Esophagus muscularis mucosa (tissue), 4 donors: ENCODE data around the gene PPP6R3.

ENCODE experiments used
- EP300 ChIP-seq: sonication (generic); formaldehyde crosslinking; IDR thresholded peaks from one replicate; pipeline ENCODE4 v1.6.1; 2017; ENCODE audit warnings: antibody characterized with exemption
- POLR2A ChIP-seq: fragments of 450-650 bp; IDR thresholded peaks from one replicate; pipeline ENCODE4 v1.6.1; 2017; ENCODE audit warnings: antibody characterized with exemption, moderate library complexity, mild to moderate bottlenecking, low read depth
- POLR2AphosphoS5 ChIP-seq, 2 donors: sonication (generic); formaldehyde crosslinking; IDR thresholded peaks; one replicate each; pipeline ENCODE4 v1.6.1; 2017; ENCODE audit warnings: antibody characterized with exemption in 2 of 2
- TF ChIP-seq, protein P1 (sequence below), 3 experiments: fragments of 200-600 bp in 2 of 3; fragments of 450-650 bp in 1 of 3; sonication (generic) in 2 of 3; IDR thresholded peaks; one replicate each; pipeline ENCODE4 v1.5.1; 2017 to 2019; ENCODE audit warnings: antibody characterized with exemption in 3 of 3, mild to moderate bottlenecking in 2 of 3, moderate library complexity in 1 of 3

DNA sequence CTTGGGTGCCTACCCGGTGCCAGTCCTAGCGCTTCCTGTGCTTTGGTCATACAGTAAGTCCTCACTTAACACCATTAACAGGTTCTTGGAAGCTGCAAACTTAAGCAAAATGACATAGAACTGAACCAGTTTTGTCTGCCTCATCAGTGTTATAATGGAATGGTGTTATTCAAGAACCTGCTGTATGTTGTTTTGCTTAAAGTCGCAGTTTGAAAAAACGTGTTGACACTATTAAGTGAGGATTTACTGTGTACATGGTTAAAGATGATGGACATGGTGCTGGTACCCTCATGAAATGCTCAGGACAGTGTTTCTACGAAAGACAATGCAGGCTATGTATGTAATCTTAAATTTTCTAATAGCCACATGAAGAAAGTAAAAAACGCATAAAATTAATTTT, 41.3 kb downstream of the PPP6R3 start:
- TF ChIP-seq, protein P1, sequence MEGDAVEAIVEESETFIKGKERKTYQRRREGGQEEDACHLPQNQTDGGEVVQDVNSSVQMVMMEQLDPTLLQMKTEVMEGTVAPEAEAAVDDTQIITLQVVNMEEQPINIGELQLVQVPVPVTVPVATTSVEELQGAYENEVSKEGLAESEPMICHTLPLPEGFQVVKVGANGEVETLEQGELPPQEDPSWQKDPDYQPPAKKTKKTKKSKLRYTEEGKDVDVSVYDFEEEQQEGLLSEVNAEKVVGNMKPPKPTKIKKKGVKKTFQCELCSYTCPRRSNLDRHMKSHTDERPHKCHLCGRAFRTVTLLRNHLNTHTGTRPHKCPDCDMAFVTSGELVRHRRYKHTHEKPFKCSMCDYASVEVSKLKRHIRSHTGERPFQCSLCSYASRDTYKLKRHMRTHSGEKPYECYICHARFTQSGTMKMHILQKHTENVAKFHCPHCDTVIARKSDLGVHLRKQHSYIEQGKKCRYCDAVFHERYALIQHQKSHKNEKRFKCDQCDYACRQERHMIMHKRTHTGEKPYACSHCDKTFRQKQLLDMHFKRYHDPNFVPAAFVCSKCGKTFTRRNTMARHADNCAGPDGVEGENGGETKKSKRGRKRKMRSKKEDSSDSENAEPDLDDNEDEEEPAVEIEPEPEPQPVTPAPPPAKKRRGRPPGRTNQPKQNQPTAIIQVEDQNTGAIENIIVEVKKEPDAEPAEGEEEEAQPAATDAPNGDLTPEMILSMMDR (IDR thresholded peaks at IDR 0.05) = no peak
- TF ChIP-seq POLR2A (no peak), POLR2AphosphoS5 (IDR thresholded peaks at IDR 0.05) (no peak), EP300 (no peak)
